ENCODE results near the gene SEMA3F.

The SEMA3F gene

DNA sequence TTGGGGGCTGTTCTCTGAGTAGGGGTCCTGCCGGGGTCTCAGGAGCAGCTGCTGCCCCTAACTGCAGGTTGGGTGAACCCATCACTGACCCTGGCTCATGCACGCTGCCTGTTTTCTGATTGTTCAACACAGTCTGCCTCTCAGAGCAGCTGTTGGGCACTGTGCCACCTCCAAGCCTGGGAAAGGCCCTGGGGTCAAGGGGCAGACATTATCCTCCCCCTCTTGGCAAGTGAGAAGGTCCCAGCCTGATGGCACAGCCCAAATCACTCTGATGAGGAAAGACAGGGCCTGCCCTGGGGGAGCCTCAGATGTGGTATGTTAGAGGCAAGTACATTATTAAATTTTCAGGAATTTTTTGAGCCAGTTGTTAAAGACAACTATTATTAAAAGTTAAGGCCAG is 22.2 kb downstream of the SEMA3F start:
- no peak overlapping the region for H3K27ac ChIP-seq (ENCODE audit: low read length, poor library complexity, severe bottlenecking)
- no peak overlapping the region for H2BK15ac ChIP-seq (ENCODE audit: low read depth, poor library complexity, severe bottlenecking)
- H2BK12ac ChIP-seq (ENCODE audit: low read length in 2 of 2): no peak overlapping the region
- DNase-seq: no peak
- H2BK5ac ChIP-seq (ENCODE audit: low read depth, low read length, poor library complexity, severe bottlenecking): no peak overlapping the region
- peaks cover 16% of the 10 kb centered on the region for H3K4me1 ChIP-seq (ENCODE audit: control insufficient read depth, insufficient read depth, low read depth, low read length)
- H3K4me3 ChIP-seq (ENCODE audit: insufficient read depth in 1 of 2, low read depth in 1 of 2, low read length in 2 of 2): no peak overlapping the region
- H3K79me1 ChIP-seq (replicated peaks; ENCODE audit: low read length, poor library complexity, severe bottlenecking): no peaks in the 10 kb centered on the region
- H2BK120ac ChIP-seq (ENCODE audit: low read depth, low read length): no peak overlapping the region
- H3K4me2 ChIP-seq (ENCODE audit: low read length, poor library complexity, severe bottlenecking): no peak overlapping the region
- H4K8ac ChIP-seq (ENCODE audit: low read length): no peak overlapping the region
- no peaks in the 10 kb centered on the region for H3K9me3 ChIP-seq (ENCODE audit: control insufficient read depth, low read length)
- H3K9ac ChIP-seq (ENCODE audit: low read length): no peak overlapping the region
- 90% methylated on average over 2 of the region's 2 CpGs for WGBS
- peaks cover 3 to 13% of the 10 kb centered on the region in 2 experiments for H3K27me3 ChIP-seq (ENCODE audit: control insufficient read depth in 1 of 2, insufficient read depth in 1 of 2, low read length in 2 of 2)
- no peak overlapping the region for H3K23ac ChIP-seq (ENCODE audit: low read length in 2 of 2)
- H2AK5ac ChIP-seq (ENCODE audit: low read length, severe bottlenecking): peak overlapping the region; percentile 44
- H3K18ac ChIP-seq (ENCODE audit: low read depth in 1 of 2, low read length in 2 of 2): no peak overlapping the region
- H3K14ac ChIP-seq (ENCODE audit: low read length in 2 of 2): no peak overlapping the region
- H3K4ac ChIP-seq (ENCODE audit: low read depth in 1 of 2, low read length in 2 of 2): no peak overlapping the region
- H2AFZ ChIP-seq (ENCODE audit: low read depth, low read length): no peak overlapping the region
- H4K91ac ChIP-seq (ENCODE audit: low read length): no peak overlapping the region
- peaks cover 0 to 40% of the 10 kb centered on the region in 2 experiments for H3K36me3 ChIP-seq (ENCODE audit: control insufficient read depth in 1 of 2, insufficient read depth in 2 of 2, low read depth in 1 of 2, low read length in 2 of 2)

DNA sequence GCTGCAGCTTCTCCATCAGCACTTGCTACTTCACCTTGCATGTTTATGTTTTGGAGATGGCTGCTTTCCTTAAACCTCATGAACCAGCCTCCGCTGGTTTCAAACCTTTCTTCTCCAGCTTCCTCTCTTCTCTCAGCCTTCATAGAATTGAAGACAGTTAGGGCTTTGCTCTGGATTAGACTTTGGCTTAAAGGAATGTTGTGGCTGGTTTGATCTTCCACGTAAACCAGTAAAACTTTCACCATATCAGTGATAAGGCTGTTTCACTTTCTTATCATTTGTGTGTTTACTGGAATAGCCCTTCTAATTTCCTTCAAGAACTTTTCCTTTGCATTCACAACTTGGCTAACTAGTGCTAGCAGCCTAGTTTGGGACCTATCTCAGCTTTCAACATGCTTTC is 24.6 kb downstream of the SEMA3F start:
- H3K14ac ChIP-seq (ENCODE audit: low read length in 2 of 2): no peak overlapping the region
- no peaks in the 10 kb centered on the region for H3K79me1 ChIP-seq (replicated peaks; ENCODE audit: low read length, poor library complexity, severe bottlenecking)
- no peak overlapping the region for H2BK15ac ChIP-seq (ENCODE audit: low read depth, poor library complexity, severe bottlenecking)
- H3K27ac ChIP-seq (ENCODE audit: low read length, poor library complexity, severe bottlenecking): no peak overlapping the region
- no peaks in the 10 kb centered on the region for H3K9me3 ChIP-seq (ENCODE audit: control insufficient read depth, low read length)
- peaks cover 18% of the 10 kb centered on the region for H3K4me1 ChIP-seq (ENCODE audit: control insufficient read depth, insufficient read depth, low read depth, low read length)
- no peak overlapping the region for H3K4me2 ChIP-seq (ENCODE audit: low read length, poor library complexity, severe bottlenecking)
- H3K4ac ChIP-seq (ENCODE audit: low read depth in 1 of 2, low read length in 2 of 2): no peak overlapping the region
- no peak overlapping the region for H3K23ac ChIP-seq (ENCODE audit: low read length in 2 of 2)
- H3K27me3 ChIP-seq (ENCODE audit: control insufficient read depth in 1 of 2, insufficient read depth in 1 of 2, low read length in 2 of 2): peaks cover 7 to 25% of the 10 kb centered on the region in 2 experiments
- WGBS: 43% methylated on average over 1 of the region's 2 CpGs
- peaks cover 0 to 40% of the 10 kb centered on the region in 2 experiments for H3K36me3 ChIP-seq (ENCODE audit: control insufficient read depth in 1 of 2, insufficient read depth in 2 of 2, low read depth in 1 of 2, low read length in 2 of 2)
- H2AFZ ChIP-seq (ENCODE audit: low read depth, low read length): no peak overlapping the region
- H3K9ac ChIP-seq (ENCODE audit: low read length): no peak overlapping the region
- no peak overlapping the region for H3K18ac ChIP-seq (ENCODE audit: low read depth in 1 of 2, low read length in 2 of 2)
- H2BK5ac ChIP-seq (ENCODE audit: low read depth, low read length, poor library complexity, severe bottlenecking): no peak overlapping the region
- no peak overlapping the region for H2BK12ac ChIP-seq (ENCODE audit: low read length in 2 of 2)
- no peak for DNase-seq
- H2BK120ac ChIP-seq (ENCODE audit: low read depth, low read length): no peak overlapping the region
- no peak overlapping the region for H2AK5ac ChIP-seq (ENCODE audit: low read length, severe bottlenecking)
- no peak overlapping the region for H4K91ac ChIP-seq (ENCODE audit: low read length)
- no peak overlapping the region for H4K8ac ChIP-seq (ENCODE audit: low read length)
- H3K4me3 ChIP-seq (ENCODE audit: insufficient read depth in 1 of 2, low read depth in 1 of 2, low read length in 2 of 2): no peak overlapping the region

DNA sequence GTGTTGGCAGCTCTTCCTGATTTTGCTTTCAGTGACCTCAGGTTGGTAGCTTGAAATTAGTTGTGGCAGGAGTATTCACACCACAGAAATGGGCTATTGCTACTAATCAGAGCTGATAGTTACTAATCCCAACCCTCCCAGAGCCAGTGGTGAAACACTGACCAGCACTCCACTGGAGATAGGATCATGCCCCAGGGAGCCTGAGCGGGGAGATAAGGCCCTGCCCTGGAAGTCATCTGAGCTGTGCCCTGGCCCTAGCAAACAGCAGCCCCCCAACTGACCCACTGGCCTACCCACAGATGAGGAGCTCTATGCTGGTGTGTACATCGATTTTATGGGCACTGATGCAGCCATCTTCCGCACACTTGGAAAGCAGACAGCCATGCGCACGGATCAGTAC is 26.9 kb downstream of the SEMA3F start:
- H3K18ac ChIP-seq (ENCODE audit: low read depth in 1 of 2, low read length in 2 of 2): no peak overlapping the region
- H2BK120ac ChIP-seq (ENCODE audit: low read depth, low read length): no peak overlapping the region
- no peak overlapping the region for H2AFZ ChIP-seq (ENCODE audit: low read depth, low read length)
- H3K23ac ChIP-seq (ENCODE audit: low read length in 2 of 2): no peak overlapping the region
- no peak overlapping the region for H3K14ac ChIP-seq (ENCODE audit: low read length in 2 of 2)
- H4K8ac ChIP-seq (ENCODE audit: low read length): no peak overlapping the region
- WGBS: 96% methylated on average over 5 of the region's 5 CpGs
- no peak overlapping the region for H2BK12ac ChIP-seq (ENCODE audit: low read length in 2 of 2)
- peak overlapping the region in 1 of 2 experiments; percentile 19 for H3K4me3 ChIP-seq (ENCODE audit: insufficient read depth in 1 of 2, low read depth in 1 of 2, low read length in 2 of 2)
- H4K91ac ChIP-seq (ENCODE audit: low read length): peak overlapping the region; percentile 58
- H2AK5ac ChIP-seq (ENCODE audit: low read length, severe bottlenecking): no peak overlapping the region
- no peak overlapping the region for H3K4ac ChIP-seq (ENCODE audit: low read depth in 1 of 2, low read length in 2 of 2)
- peaks cover 0 to 30% of the 10 kb centered on the region in 2 experiments for H3K36me3 ChIP-seq (ENCODE audit: control insufficient read depth in 1 of 2, insufficient read depth in 2 of 2, low read depth in 1 of 2, low read length in 2 of 2)
- no peak overlapping the region for H3K4me2 ChIP-seq (ENCODE audit: low read length, poor library complexity, severe bottlenecking)
- peak overlapping the region; percentile 26 for H2BK15ac ChIP-seq (ENCODE audit: low read depth, poor library complexity, severe bottlenecking)
- no peak for DNase-seq
- H3K79me1 ChIP-seq (replicated peaks; ENCODE audit: low read length, poor library complexity, severe bottlenecking): no peaks in the 10 kb centered on the region
- H3K4me1 ChIP-seq (ENCODE audit: control insufficient read depth, insufficient read depth, low read depth, low read length): peaks cover 11% of the 10 kb centered on the region
- H3K9me3 ChIP-seq (ENCODE audit: control insufficient read depth, low read length): no peaks in the 10 kb centered on the region
- no peak overlapping the region for H3K27ac ChIP-seq (ENCODE audit: low read length, poor library complexity, severe bottlenecking)
- peaks cover 7 to 36% of the 10 kb centered on the region in 2 experiments for H3K27me3 ChIP-seq (ENCODE audit: control insufficient read depth in 1 of 2, insufficient read depth in 1 of 2, low read length in 2 of 2)
- no peak overlapping the region for H2BK5ac ChIP-seq (ENCODE audit: low read depth, low read length, poor library complexity, severe bottlenecking)
- H3K9ac ChIP-seq (ENCODE audit: low read length): no peak overlapping the region

DNA sequence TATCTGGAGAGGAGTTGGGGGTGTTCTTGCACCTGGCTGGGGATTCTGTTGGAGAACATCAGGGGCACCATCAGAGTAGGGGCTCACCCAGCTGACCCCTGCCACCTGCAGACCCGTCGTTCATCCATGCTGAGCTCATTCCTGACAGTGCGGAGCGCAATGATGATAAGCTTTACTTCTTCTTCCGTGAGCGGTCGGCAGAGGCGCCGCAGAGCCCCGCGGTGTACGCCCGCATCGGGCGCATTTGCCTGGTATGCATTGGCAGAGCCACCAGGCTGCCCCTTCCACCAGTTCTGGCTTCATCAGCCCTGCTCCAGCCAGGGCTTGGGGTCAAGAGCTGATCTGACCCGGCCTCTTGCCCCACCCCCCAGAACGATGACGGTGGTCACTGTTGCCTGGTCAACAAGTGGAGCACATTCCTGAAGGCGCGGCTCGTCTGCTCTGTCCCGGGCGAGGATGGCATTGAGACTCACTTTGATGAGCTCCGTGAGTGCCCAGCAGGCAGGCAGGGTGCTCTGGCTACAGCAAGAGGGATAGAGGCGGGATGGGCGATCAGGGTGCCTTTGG is 27.5 kb downstream of the SEMA3F start:
- H3K14ac ChIP-seq (ENCODE audit: low read length in 2 of 2): no peak overlapping the region
- H3K4me1 ChIP-seq (ENCODE audit: control insufficient read depth, insufficient read depth, low read depth, low read length): peaks cover 8% of the 10 kb centered on the region
- no peak overlapping the region for H2BK5ac ChIP-seq (ENCODE audit: low read depth, low read length, poor library complexity, severe bottlenecking)
- peaks cover 0 to 28% of the 10 kb centered on the region in 2 experiments for H3K36me3 ChIP-seq (ENCODE audit: control insufficient read depth in 1 of 2, insufficient read depth in 2 of 2, low read depth in 1 of 2, low read length in 2 of 2)
- no peak overlapping the region for H2AK5ac ChIP-seq (ENCODE audit: low read length, severe bottlenecking)
- no peak overlapping the region for H3K4me3 ChIP-seq (ENCODE audit: insufficient read depth in 1 of 2, low read depth in 1 of 2, low read length in 2 of 2)
- H2BK120ac ChIP-seq (ENCODE audit: low read depth, low read length): no peak overlapping the region
- H3K4me2 ChIP-seq (ENCODE audit: low read length, poor library complexity, severe bottlenecking): no peak overlapping the region
- no peak overlapping the region for H3K18ac ChIP-seq (ENCODE audit: low read depth in 1 of 2, low read length in 2 of 2)
- no peaks in the 10 kb centered on the region for H3K79me1 ChIP-seq (replicated peaks; ENCODE audit: low read length, poor library complexity, severe bottlenecking)
- no peak overlapping the region for H2AFZ ChIP-seq (ENCODE audit: low read depth, low read length)
- H3K23ac ChIP-seq (ENCODE audit: low read length in 2 of 2): no peak overlapping the region
- peak overlapping the region; percentile 9 for H4K8ac ChIP-seq (ENCODE audit: low read length)
- no peak overlapping the region for H2BK12ac ChIP-seq (ENCODE audit: low read length in 2 of 2)
- no peak overlapping the region for H2BK15ac ChIP-seq (ENCODE audit: low read depth, poor library complexity, severe bottlenecking)
- no peak overlapping the region for H3K27ac ChIP-seq (ENCODE audit: low read length, poor library complexity, severe bottlenecking)
- 91% methylated on average over 26 of the region's 26 CpGs for WGBS
- H3K9me3 ChIP-seq (ENCODE audit: control insufficient read depth, low read length): no peaks in the 10 kb centered on the region
- H3K4ac ChIP-seq (ENCODE audit: low read depth in 1 of 2, low read length in 2 of 2): no peak overlapping the region
- H4K91ac ChIP-seq (ENCODE audit: low read length): no peak overlapping the region
- no peak for DNase-seq
- no peak overlapping the region for H3K9ac ChIP-seq (ENCODE audit: low read length)
- peaks cover 7 to 36% of the 10 kb centered on the region in 2 experiments for H3K27me3 ChIP-seq (ENCODE audit: control insufficient read depth in 1 of 2, insufficient read depth in 1 of 2, low read length in 2 of 2)
